K562 (cell line): Measurements from ENCODE around the gene USH2A.

ENCODE experiments used
- CBX2 ChIP-seq: fragments of 200-600 bp; sonication (generic); IDR thresholded peaks from one replicate; pipeline ENCODE4 v1.6.1; 2012; ENCODE audit warnings: mild to moderate bottlenecking, low read length, inconsistent platforms; ENCODE audit not compliant: insufficient read depth, poor library complexity, severe bottlenecking
- ELF4 ChIP-seq: fragments of 450-650 bp; formaldehyde crosslinking; IDR thresholded peaks from 2 replicates; pipeline ENCODE4 v1.4.0; 2022; ENCODE audit warnings: missing genetic modification characterization
- NR3C1 ChIP-seq: sonication (generic); formaldehyde crosslinking; IDR thresholded peaks from 2 replicates; pipeline ENCODE4 v1.8.1; 2022; ENCODE audit warnings: missing genetic modification reagents
- PHB2 ChIP-seq: fragments of 450-650 bp; IDR thresholded peaks from 2 replicates; pipeline ENCODE4 v1.6.1; 2017; ENCODE audit warnings: low read depth
- ZNF121 ChIP-seq: sonication (generic); formaldehyde crosslinking; conservative IDR thresholded peaks from 2 replicates; pipeline ENCODE4 v1.8.0; 2022; ENCODE audit warnings: missing genetic modification reagents

- TF ChIP-seq ELF4 (CRISPR knock-in tag) (no peak), PHB2 (no peak), CBX2 (no peak), ZNF121 (CRISPR knock-in tag) (no peak), NR3C1 (CRISPR knock-in tag) (no peak)
Measured at GRCh38 chr1:216207154-216207553, 216.1 kb downstream of the USH2A start.
